Measurements from ENCODE around the gene ARHGEF6. TPM values are rescaled to one million over a fixed set of nuclear protein-coding genes. Genes with fewer than 3 reads are reported as not detected.

ARHGEF6 gene
- total and polyA plus RNA-seq, 4 donors = 4.9 to 22.4 (median 15.5) TPM

GRCh38 chrX:136687457-136687856 lies 93.3 kb downstream of the ARHGEF6 start:
- DNase-seq = no peak
- Histone ChIP-seq H3K9ac (ENCODE audit: insufficient read depth in 1 of 2, low read length in 2 of 2) (no peak overlapping the region), H3K36me3 (ENCODE audit: control insufficient read depth in 4 of 4, insufficient read depth in 4 of 4, low read length in 4 of 4) (peaks cover 0 to 10% (median under 1%) of the 10 kb centered on the region in 4 donors), H3K4me1 (ENCODE audit: control insufficient read depth in 5 of 5, insufficient read depth in 5 of 5, low read length in 5 of 5) (no peaks in the 10 kb centered on the region), H3K9me3 (ENCODE audit: control insufficient read depth in 4 of 4, insufficient read depth in 3 of 4, low read length in 3 of 4) (no peaks in the 10 kb centered on the region), H3K4me3 (no peak overlapping the region), H3K27me3 (ENCODE audit: control insufficient read depth in 3 of 3, insufficient read depth in 3 of 3, low read length in 2 of 3) (peaks cover 0 to 32% (median 16%) of the 10 kb centered on the region in 3 donors), H3K27ac (ENCODE audit: low read depth in 1 of 2, low read length in 1 of 2) (no peak overlapping the region)
- ATAC-seq (ENCODE audit: insufficient read depth, low FRiP score) = no peak
- 55 to 96% methylated on average over 1 of the region's 1 CpG for WGBS, 2 donors
- no peak for TF ChIP-seq CTCF (IDR thresholded peaks at IDR 0.05; ENCODE audit: control extremely low read depth, extremely low read depth)

- H3K27ac ChIP-seq (ENCODE audit: low read depth in 1 of 2, low read length in 1 of 2) = no peak overlapping the region
- H3K36me3 ChIP-seq (ENCODE audit: control insufficient read depth in 4 of 4, insufficient read depth in 4 of 4, low read length in 4 of 4) = peaks cover 0 to 7% (median 2%) of the 10 kb centered on the region in 4 donors
- H3K4me1 ChIP-seq (ENCODE audit: control insufficient read depth in 5 of 5, insufficient read depth in 5 of 5, low read length in 5 of 5) = no peaks in the 10 kb centered on the region
- no peak overlapping the region for H3K4me3 ChIP-seq
- ATAC-seq (ENCODE audit: insufficient read depth, low FRiP score) (no peak), DNase-seq (no peak)
- no peaks in the 10 kb centered on the region for H3K9me3 ChIP-seq (ENCODE audit: control insufficient read depth in 4 of 4, insufficient read depth in 3 of 4, low read length in 3 of 4)
- TF ChIP-seq CTCF (IDR thresholded peaks at IDR 0.05; ENCODE audit: control extremely low read depth, extremely low read depth) = no peak
- H3K27me3 ChIP-seq (ENCODE audit: control insufficient read depth in 3 of 3, insufficient read depth in 3 of 3, low read length in 2 of 3) = peaks cover 0 to 34% (median 26%) of the 10 kb centered on the region in 3 donors
- WGBS, 2 donors = 73 to 95% methylated on average over 5 of the region's 5 CpGs
- H3K9ac ChIP-seq (ENCODE audit: insufficient read depth in 1 of 2, low read length in 2 of 2) = no peak overlapping the region
These were observed 96.6 kb downstream of the ARHGEF6 start for GRCh38 chrX:136684120-136684519.

GRCh38 chrX:136679531-136679930 lies 101.2 kb downstream of the ARHGEF6 start:
- 65 to 81% methylated on average over 6 of the region's 6 CpGs for WGBS, 2 donors
- Histone ChIP-seq H3K4me1 (ENCODE audit: control insufficient read depth in 5 of 5, insufficient read depth in 5 of 5, low read length in 5 of 5) (no peaks in the 10 kb centered on the region), H3K9me3 (ENCODE audit: control insufficient read depth in 4 of 4, insufficient read depth in 3 of 4, low read length in 3 of 4) (no peaks in the 10 kb centered on the region), H3K4me3 (no peak overlapping the region), H3K9ac (ENCODE audit: insufficient read depth in 1 of 2, low read length in 2 of 2) (no peak overlapping the region), H3K27me3 (ENCODE audit: control insufficient read depth in 3 of 3, insufficient read depth in 3 of 3, low read length in 2 of 3) (peaks cover 3 to 30% (median 26%) of the 10 kb centered on the region in 3 donors), H3K36me3 (ENCODE audit: control insufficient read depth in 4 of 4, insufficient read depth in 4 of 4, low read length in 4 of 4) (peaks cover 0 to 6% (median 0%) of the 10 kb centered on the region in 4 donors), H3K27ac (ENCODE audit: low read depth in 1 of 2, low read length in 1 of 2) (no peak overlapping the region)
- no peak for ATAC-seq (ENCODE audit: insufficient read depth, low FRiP score)
- no peak for DNase-seq
- no peak for TF ChIP-seq CTCF (IDR thresholded peaks at IDR 0.05; ENCODE audit: control extremely low read depth, extremely low read depth)

Measured in lung (tissue), 12 donors.